Trophoblast cell (in vitro differentiated cells and primary cell): Measurements from ENCODE around the gene ZSWIM6.

Source experiments
- DNase-seq, 2 donors: peaks; one replicate each; pipeline ENCODE4 v3.0.0-alpha.2; 2016
- H2AFZ ChIP-seq: 2 replicates; pipeline ENCODE4 v1.6.1; 2013; ENCODE audit warnings: low read length, moderate library complexity, mild to moderate bottlenecking; ENCODE audit not compliant: insufficient read depth, poor library complexity
- H2AK5ac ChIP-seq: 2 replicates; pipeline ENCODE4 v1.6.1; 2013; ENCODE audit warnings: mild to moderate bottlenecking, low read length
- H2BK120ac ChIP-seq: 2 replicates; pipeline ENCODE4 v1.6.1; 2013; ENCODE audit warnings: low read length, mild to moderate bottlenecking, moderate library complexity; ENCODE audit not compliant: insufficient read depth, poor library complexity
- H2BK12ac ChIP-seq: 2 replicates; pipeline ENCODE4 v1.6.1; 2013; ENCODE audit warnings: mild to moderate bottlenecking, low read length, moderate library complexity
- H2BK5ac ChIP-seq: 2 replicates; pipeline ENCODE4 v1.6.1; 2013; ENCODE audit warnings: low read length, low read depth, moderate library complexity, mild to moderate bottlenecking; ENCODE audit not compliant: poor library complexity
- H3K14ac ChIP-seq: 2 replicates; pipeline ENCODE4 v1.6.1; 2013; ENCODE audit warnings: mild to moderate bottlenecking, low read length
- H3K18ac ChIP-seq: 2 replicates; pipeline ENCODE4 v1.6.1; 2013; ENCODE audit warnings: mild to moderate bottlenecking, low read length
- H3K23ac ChIP-seq: 2 replicates; pipeline ENCODE4 v1.6.1; 2013; ENCODE audit warnings: low read length
- H3K27ac ChIP-seq: 2 replicates; pipeline ENCODE4 v1.5.1; 2013; ENCODE audit warnings: low read depth, mild to moderate bottlenecking, inconsistent platforms, low read length, moderate library complexity
- H3K27me3 ChIP-seq: 2 replicates; pipeline ENCODE4 v1.6.1; 2013; ENCODE audit warnings: inconsistent platforms, mild to moderate bottlenecking, low read length, moderate library complexity; ENCODE audit not compliant: insufficient read depth
- H3K36me3 ChIP-seq, 2 experiments: 1 replicate in 1 of 2; 2 replicates in 1 of 2; pipeline ENCODE4 v1.6.1; 2013; ENCODE audit warnings: low read length in 2 of 2, mild to moderate bottlenecking in 2 of 2, moderate library complexity in 1 of 2; ENCODE audit not compliant: insufficient read depth in 2 of 2, control insufficient read depth in 1 of 2
- H3K4ac ChIP-seq: 2 replicates; pipeline ENCODE4 v1.6.1; 2013; ENCODE audit warnings: low read depth, mild to moderate bottlenecking, low read length, moderate library complexity
- H3K4me1 ChIP-seq, 2 experiments: 1 replicate in 1 of 2; 2 replicates in 1 of 2; pipeline ENCODE4 v1.6.1; 2013; ENCODE audit warnings: low read length in 2 of 2, mild to moderate bottlenecking in 2 of 2, moderate library complexity in 1 of 2; ENCODE audit not compliant: insufficient read depth in 2 of 2, control insufficient read depth in 1 of 2
- H3K4me2 ChIP-seq: 2 replicates; pipeline ENCODE4 v1.6.1; 2013; ENCODE audit warnings: inconsistent platforms, mild to moderate bottlenecking, low read length, moderate library complexity
- H3K4me3 ChIP-seq: 2 replicates; pipeline ENCODE4 v1.5.1; 2013; ENCODE audit warnings: mild to moderate bottlenecking, low read depth, low read length, inconsistent platforms
- H3K79me1 ChIP-seq: one replicate; pipeline ENCODE4 v1.6.1; 2013; ENCODE audit warnings: low read length
- H3K79me2 ChIP-seq: 2 replicates; pipeline ENCODE4 v1.6.1; 2013; ENCODE audit warnings: low read length, mild to moderate bottlenecking; ENCODE audit not compliant: control insufficient read depth, insufficient read depth, poor library complexity
- H3K9ac ChIP-seq: 2 replicates; pipeline ENCODE4 v1.6.1; 2013; ENCODE audit warnings: mild to moderate bottlenecking, low read length
- H3K9me3 ChIP-seq: 2 replicates; pipeline ENCODE4 v1.6.1; 2013; ENCODE audit warnings: low read depth, mild to moderate bottlenecking, control low read depth, inconsistent platforms, low read length; ENCODE audit not compliant: insufficient read depth
- H4K12ac ChIP-seq: 2 replicates; pipeline ENCODE4 v1.6.1; 2013; ENCODE audit warnings: low read depth, mild to moderate bottlenecking, low read length, moderate library complexity
- H4K8ac ChIP-seq: 2 replicates; pipeline ENCODE4 v1.6.1; 2013; ENCODE audit warnings: low read depth, mild to moderate bottlenecking, low read length, moderate library complexity
- H4K91ac ChIP-seq: one replicate; pipeline ENCODE4 v1.6.1; 2013; ENCODE audit warnings: low read depth, mild to moderate bottlenecking, low read length, moderate library complexity
- WGBS: extraction: QIAGEN DNeasy Blood & Tissue Kit; methylation state at CpG from one replicate; pipeline ENCODE4 v1.1.7; 2013; ENCODE audit warnings: missing lambda C conversion rate; ENCODE audit not compliant: insufficient read length, insufficient coverage; ENCODE audit errors: extremely low coverage; 5-methylcytosine and 5-hydroxymethylcytosine counted together

ZSWIM6 gene

GRCh38 chr5:61327760-61328753, 4.0 kb upstream of the ZSWIM6 start:
- H3K27me3 ChIP-seq, result peaks cover 25% of the 10 kb centered on the region
- H4K8ac ChIP-seq, result no peak overlapping the region
- H2BK120ac ChIP-seq, result no peak overlapping the region
- H4K12ac ChIP-seq, result no peak overlapping the region
- H3K14ac ChIP-seq, result no peak overlapping the region
- no peak overlapping the region for H2BK12ac ChIP-seq
- no peaks in the 10 kb centered on the region for H3K9me3 ChIP-seq
- H3K4me2 ChIP-seq, result no peak overlapping the region
- H3K79me1 ChIP-seq, result peaks cover 16% of the 10 kb centered on the region
- H3K4ac ChIP-seq, result no peak overlapping the region
- H4K91ac ChIP-seq, result no peak overlapping the region
- no peak overlapping the region for H3K23ac ChIP-seq
- H3K36me3 ChIP-seq, result no peaks in the 10 kb centered on the region
- no peak overlapping the region for H2AFZ ChIP-seq
- no peak overlapping the region for H3K18ac ChIP-seq
- H3K79me2 ChIP-seq, result peaks cover 8% of the 10 kb centered on the region
- H2AK5ac ChIP-seq, result no peak overlapping the region
- H3K9ac ChIP-seq, result no peak overlapping the region
- no peak overlapping the region for H2BK5ac ChIP-seq
- no peak overlapping the region for H3K4me3 ChIP-seq
- DNase-seq, result peak in 1 of 2 donors; percentile 8
- peaks cover 2 to 6% of the 10 kb centered on the region in 2 experiments for H3K4me1 ChIP-seq
- H3K27ac ChIP-seq, result no peak overlapping the region
- no CpG with 5 or more reads among the region's 6 CpGs for WGBS

- peak overlapping the region; percentile 29 for H2BK12ac ChIP-seq
- no peak overlapping the region for H3K9ac ChIP-seq
- H2AK5ac ChIP-seq, result no peak overlapping the region
- no peak overlapping the region for H3K4ac ChIP-seq
- H4K12ac ChIP-seq, result no peak overlapping the region
- H3K4me3 ChIP-seq, result no peak overlapping the region
- peaks cover 20% of the 10 kb centered on the region for H3K79me1 ChIP-seq
- H3K18ac ChIP-seq, result no peak overlapping the region
- H3K4me2 ChIP-seq, result peak overlapping the region; percentile 21
- H3K4me1 ChIP-seq, result peaks cover 0 to 4% of the 10 kb centered on the region in 2 experiments
- no peak overlapping the region for H3K27ac ChIP-seq
- H3K9me3 ChIP-seq, result no peaks in the 10 kb centered on the region
- H3K79me2 ChIP-seq, result peaks cover 15% of the 10 kb centered on the region
- no peak overlapping the region for H2BK5ac ChIP-seq
- H3K36me3 ChIP-seq, result no peaks in the 10 kb centered on the region
- WGBS, result no CpG with 5 or more reads among the region's 7 CpGs
- no peak overlapping the region for H2AFZ ChIP-seq
- H2BK120ac ChIP-seq, result no peak overlapping the region
- no peak overlapping the region for H4K8ac ChIP-seq
- no peak overlapping the region for H4K91ac ChIP-seq
- no peak overlapping the region for H3K23ac ChIP-seq
- no peak overlapping the region for H3K14ac ChIP-seq
- no peak for DNase-seq
- H3K27me3 ChIP-seq, result peaks cover 28% of the 10 kb centered on the region
Observed at GRCh38 chr5:61328791-61329549, 3.1 kb upstream of the ZSWIM6 start.

GRCh38 chr5:61329550-61330128, 2.4 kb upstream of the ZSWIM6 start:
- Histone ChIP-seq H3K4me1 (peaks cover 0 to 4% of the 10 kb centered on the region in 2 experiments), H2BK120ac (no peak overlapping the region), H4K91ac (no peak overlapping the region), H2BK5ac (no peak overlapping the region), H2BK12ac (peak overlapping the region; percentile 29), H3K36me3 (no peaks in the 10 kb centered on the region), H3K14ac (no peak overlapping the region), H3K23ac (no peak overlapping the region), H3K18ac (no peak overlapping the region), H2AFZ (no peak overlapping the region), H3K79me1 (peaks cover 20% of the 10 kb centered on the region), H2AK5ac (no peak overlapping the region), H3K9ac (no peak overlapping the region), H3K4ac (no peak overlapping the region), H3K27ac (no peak overlapping the region), H3K4me3 (no peak overlapping the region), H4K8ac (no peak overlapping the region), H3K27me3 (peaks cover 28% of the 10 kb centered on the region), H3K4me2 (peak overlapping the region; percentile 21), H3K9me3 (no peaks in the 10 kb centered on the region), H3K79me2 (peaks cover 15% of the 10 kb centered on the region), H4K12ac (no peak overlapping the region)
- DNase-seq, result no peak
- no CpG with 5 or more reads among the region's 10 CpGs for WGBS

DNA sequence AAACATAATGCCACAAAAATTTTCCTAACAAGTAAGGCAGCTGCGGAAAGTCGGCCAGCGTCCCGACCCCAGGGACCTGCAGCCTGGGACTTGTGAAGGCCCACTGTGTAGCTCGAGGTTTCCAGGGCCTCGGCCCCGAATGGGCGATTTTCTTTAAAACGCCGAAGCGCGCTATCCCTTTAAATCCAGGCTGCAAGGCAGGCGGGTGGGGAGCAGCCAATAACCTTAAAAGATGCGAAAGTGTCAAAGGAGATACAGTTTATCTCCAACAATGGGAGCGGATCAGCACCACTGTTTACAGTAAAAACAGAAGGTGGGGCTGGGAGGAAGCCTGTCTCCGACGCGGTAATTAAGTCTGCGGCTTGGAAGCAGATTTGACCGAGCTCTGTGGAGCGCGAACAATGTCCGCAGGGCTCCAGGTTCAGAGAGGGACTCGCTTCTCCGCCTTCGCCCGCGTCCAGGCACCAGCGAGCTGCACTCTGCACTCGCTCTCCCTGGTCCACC, 1.7 kb upstream of the ZSWIM6 start:
- Histone ChIP-seq H4K12ac (peak overlapping the region; percentile 2), H2BK120ac (peak overlapping the region; percentile 88), H4K91ac (peak overlapping the region; percentile 44), H3K18ac (peak overlapping the region; percentile 92), H2BK5ac (peak overlapping the region; percentile 87), H3K9me3 (no peaks in the 10 kb centered on the region), H4K8ac (peak overlapping the region; percentile 70), H2AFZ (peak overlapping the region; percentile 34), H3K4me2 (peak overlapping the region; percentile 90), H3K79me1 (peaks cover 20% of the 10 kb centered on the region), H3K27ac (peak overlapping the region; percentile 63), H3K9ac (peak overlapping the region; percentile 79), H3K4me1 (peaks cover 3 to 7% of the 10 kb centered on the region in 2 experiments), H2AK5ac (no peak overlapping the region), H3K27me3 (peaks cover 28% of the 10 kb centered on the region), H3K4me3 (peak overlapping the region; percentile 87), H3K4ac (no peak overlapping the region), H3K14ac (peak overlapping the region; percentile 25), H2BK12ac (no peak overlapping the region), H3K23ac (no peak overlapping the region), H3K79me2 (peaks cover 15% of the 10 kb centered on the region), H3K36me3 (no peaks in the 10 kb centered on the region)
- peak; percentile 27 to 47 for DNase-seq
- no CpG with 5 or more reads among the region's 30 CpGs for WGBS
